Ovary (tissue), 3 donors: ENCODE results near the gene CDS1.

Source experiments
- POLR2A ChIP-seq: fragments of 450-650 bp; IDR thresholded peaks from one replicate; pipeline ENCODE4 v1.6.1; 2017; ENCODE audit warnings: antibody characterized with exemption, mild to moderate bottlenecking, moderate library complexity
- TF ChIP-seq, protein P1 (sequence below), 3 donors: fragments of 450-650 bp in 2 of 3; fragments of 200-600 bp in 1 of 3; IDR thresholded peaks; one replicate each; pipeline versions ENCODE4 v1.5.1 to v1.8.0; 2016 to 2022; ENCODE audit warnings: antibody characterized with exemption in 3 of 3, mild to moderate bottlenecking in 1 of 3
- donor health status: DM: no; HTN: no; CAD: no.

DNA sequence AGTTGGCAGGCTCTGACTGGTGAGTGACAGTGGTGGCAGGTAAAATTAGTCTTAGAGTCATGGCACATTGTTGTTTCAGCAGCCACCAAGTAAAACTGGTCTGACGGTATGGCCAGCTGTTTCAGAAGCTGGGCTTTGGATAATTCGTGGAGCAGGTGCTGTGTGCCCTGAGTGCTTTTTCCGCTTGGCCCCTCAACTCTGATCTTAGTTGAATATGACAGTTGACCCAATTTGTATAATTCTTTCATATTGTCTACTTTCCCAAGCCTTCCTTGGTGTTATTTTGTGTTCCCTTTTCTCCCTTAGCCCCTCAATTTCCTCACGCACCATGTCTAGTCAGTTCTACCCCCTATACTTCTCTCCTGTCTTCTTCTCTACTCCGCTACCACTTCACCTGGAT, 32.0 kb downstream of the CDS1 start:
- TF ChIP-seq, protein P1, sequence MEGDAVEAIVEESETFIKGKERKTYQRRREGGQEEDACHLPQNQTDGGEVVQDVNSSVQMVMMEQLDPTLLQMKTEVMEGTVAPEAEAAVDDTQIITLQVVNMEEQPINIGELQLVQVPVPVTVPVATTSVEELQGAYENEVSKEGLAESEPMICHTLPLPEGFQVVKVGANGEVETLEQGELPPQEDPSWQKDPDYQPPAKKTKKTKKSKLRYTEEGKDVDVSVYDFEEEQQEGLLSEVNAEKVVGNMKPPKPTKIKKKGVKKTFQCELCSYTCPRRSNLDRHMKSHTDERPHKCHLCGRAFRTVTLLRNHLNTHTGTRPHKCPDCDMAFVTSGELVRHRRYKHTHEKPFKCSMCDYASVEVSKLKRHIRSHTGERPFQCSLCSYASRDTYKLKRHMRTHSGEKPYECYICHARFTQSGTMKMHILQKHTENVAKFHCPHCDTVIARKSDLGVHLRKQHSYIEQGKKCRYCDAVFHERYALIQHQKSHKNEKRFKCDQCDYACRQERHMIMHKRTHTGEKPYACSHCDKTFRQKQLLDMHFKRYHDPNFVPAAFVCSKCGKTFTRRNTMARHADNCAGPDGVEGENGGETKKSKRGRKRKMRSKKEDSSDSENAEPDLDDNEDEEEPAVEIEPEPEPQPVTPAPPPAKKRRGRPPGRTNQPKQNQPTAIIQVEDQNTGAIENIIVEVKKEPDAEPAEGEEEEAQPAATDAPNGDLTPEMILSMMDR (IDR thresholded peaks at IDR 0.05), result no peak
- no peak for TF ChIP-seq POLR2A
